Testis (tissue), 3 donors: ENCODE measurements around the gene ARHGAP32. TPM values are rescaled to one million over a fixed set of nuclear protein-coding genes. Genes with fewer than 3 reads are reported as not detected.

Experiments
- DNase-seq: peaks from one replicate; pipeline ENCODE4 v3.0.0-alpha.2; 2019
- H3K27ac ChIP-seq, 2 donors: fragments of 200-600 bp; sonication (generic); one replicate each; pipeline ENCODE4 v1.5.1; 2019
- H3K27me3 ChIP-seq: fragments of 200-600 bp; sonication (generic); one replicate; pipeline ENCODE4 v1.5.1; 2019
- H3K36me3 ChIP-seq: fragments of 200-600 bp; sonication (generic); one replicate; pipeline ENCODE4 v1.5.1; 2017; ENCODE audit warnings: low read depth; ENCODE audit errors: missing control alignments
- H3K4me1 ChIP-seq: fragments of 200-600 bp; sonication (generic); one replicate; pipeline ENCODE4 v1.5.1; 2019
- H3K4me3 ChIP-seq, 2 donors: fragments of 200-600 bp; sonication (generic); one replicate each; pipeline ENCODE4 v1.5.1; 2017 to 2019
- H3K9me3 ChIP-seq: fragments of 200-600 bp; sonication (generic); one replicate; pipeline ENCODE4 v1.5.1; 2017
- CTCF ChIP-seq, 3 experiments: fragments of 450-650 bp in 2 of 3; fragments of 200-600 bp in 1 of 3; sonication (generic) in 1 of 3; IDR thresholded peaks; one replicate each; pipeline ENCODE4 v1.5.1; 2016 to 2019; ENCODE audit warnings: antibody characterized with exemption in 3 of 3, mild to moderate bottlenecking in 2 of 3, moderate library complexity in 1 of 3
- POLR2A ChIP-seq: fragments of 450-650 bp; IDR thresholded peaks from one replicate; pipeline ENCODE4 v1.6.1; 2017; ENCODE audit warnings: antibody characterized with exemption, mild to moderate bottlenecking, moderate library complexity
- WGBS, 2 donors: methylation state at CpG; one replicate each; pipeline ENCODE4 v1.1.5; 2018; 5-methylcytosine and 5-hydroxymethylcytosine counted together
- intact Hi-C: fragments of 100-400 bp; cut with DNase I; formaldehyde crosslinking; loops from one replicate; pipeline ENCODE4 v1.15.1; 2023; ENCODE audit warnings: low total_unique reads
- polyA plus RNA-seq: library from polyadenylated mRNA; stranded (reverse); fragments of 350-450 nt; fragmentation: Illumina TruSeq; extraction: RNeasy Lipid Tissue Mini Kit (QIAGEN cat#74804); gene quantifications from one replicate; pipeline ENCODE4 v1.2.3, GENCODE V29; 2014; ENCODE audit warnings: low read depth, low replicate concordance; ENCODE audit not compliant: insufficient read depth
- total RNA-seq, 2 donors: library from RNA; depleted of rRNA; stranded (reverse); fragments of >200 nt; gene quantifications; one replicate each; pipeline ENCODE4 v1.2.3, GENCODE V29; 2016

Gene ARHGAP32
- total and polyA plus RNA-seq, 3 donors from 2014 or later, result 33.0 to 58.1 (median 53.8) TPM

GRCh38 chr11:128936606-128937251 is 255.4 kb downstream of the ARHGAP32 start:
- DNase-seq, result no peak
- no peak overlapping the region for H3K4me3 ChIP-seq
- TF ChIP-seq POLR2A (no peak), CTCF (IDR thresholded peaks at IDR 0.05) (no peak)
- H3K4me1 ChIP-seq, result no peaks in the 10 kb centered on the region
- intact Hi-C loops, result no loop called here
- 80 to 95% methylated on average over 9 to 16 of the region's 16 CpGs for WGBS, 2 donors
- H3K27ac ChIP-seq, result no peak overlapping the region
- H3K9me3 ChIP-seq, result no peaks in the 10 kb centered on the region
- H3K36me3 ChIP-seq, result no peaks in the 10 kb centered on the region
- no peaks in the 10 kb centered on the region for H3K27me3 ChIP-seq

- no peak for TF ChIP-seq CTCF (IDR thresholded peaks at IDR 0.05)
- TF ChIP-seq POLR2A, result no peak
- 91 to 96% methylated on average over 10 of the region's 10 CpGs for WGBS, 2 donors
- no peak for DNase-seq
- H3K27ac ChIP-seq, result no peak overlapping the region
- no peaks in the 10 kb centered on the region for H3K9me3 ChIP-seq
- H3K36me3 ChIP-seq, result no peaks in the 10 kb centered on the region
- no peak overlapping the region for H3K4me3 ChIP-seq
- H3K27me3 ChIP-seq, result no peaks in the 10 kb centered on the region
- intact Hi-C loops, result no loop called here
- H3K4me1 ChIP-seq, result no peaks in the 10 kb centered on the region
Measured at GRCh38 chr11:128934926-128935325, 257.2 kb downstream of the ARHGAP32 start.

- Histone ChIP-seq H3K27ac (no peak overlapping the region), H3K4me1 (no peaks in the 10 kb centered on the region), H3K9me3 (no peaks in the 10 kb centered on the region), H3K4me3 (no peak overlapping the region), H3K27me3 (no peaks in the 10 kb centered on the region), H3K36me3 (no peaks in the 10 kb centered on the region)
- 91 to 94% methylated on average over 7 of the region's 7 CpGs for WGBS, 2 donors
- TF ChIP-seq POLR2A (no peak), CTCF (IDR thresholded peaks at IDR 0.05) (no peak)
- intact Hi-C loops, result no loop called here
- no peak for DNase-seq
Measured at GRCh38 chr11:128934351-128934750, 257.8 kb downstream of the ARHGAP32 start.

GRCh38 chr11:128933481-128934178 is 258.5 kb downstream of the ARHGAP32 start:
- Histone ChIP-seq H3K4me1 (no peaks in the 10 kb centered on the region), H3K27me3 (no peaks in the 10 kb centered on the region), H3K36me3 (no peaks in the 10 kb centered on the region), H3K9me3 (no peaks in the 10 kb centered on the region), H3K27ac (no peak overlapping the region), H3K4me3 (no peak overlapping the region)
- no peak for TF ChIP-seq CTCF (IDR thresholded peaks at IDR 0.05)
- TF ChIP-seq POLR2A, result no peak
- DNase-seq, result no peak
- intact Hi-C loops, result no loop called here
- WGBS, 2 donors, result 86 to 94% methylated on average over 6 to 7 of the region's 7 CpGs

- H3K9me3 ChIP-seq, result no peaks in the 10 kb centered on the region
- intact Hi-C loops, result no loop called here
- no peak overlapping the region for H3K27ac ChIP-seq
- H3K4me3 ChIP-seq, result no peak overlapping the region
- no peaks in the 10 kb centered on the region for H3K27me3 ChIP-seq
- H3K4me1 ChIP-seq, result no peaks in the 10 kb centered on the region
- TF ChIP-seq POLR2A (no peak), CTCF (IDR thresholded peaks at IDR 0.05) (no peak)
- no peaks in the 10 kb centered on the region for H3K36me3 ChIP-seq
- 79 to 91% methylated on average over 6 of the region's 6 CpGs for WGBS, 2 donors
- no peak for DNase-seq
Measured at GRCh38 chr11:128931668-128932067, 260.5 kb downstream of the ARHGAP32 start.
